Thoracic aorta (tissue), 2 donors: ENCODE measurements around the gene COLEC11. TPM values are rescaled to one million over a fixed set of nuclear protein-coding genes. Genes with fewer than 3 reads are reported as not detected.

Source experiments
- ATAC-seq: fragments of 150-250 bp; one replicate; pipeline ENCODE4 v1.8.0; 2017; ENCODE audit warnings: low read depth; ENCODE audit not compliant: insufficient number of reproducible peaks, low FRiP score
- DNase-seq: peaks from one replicate; pipeline ENCODE4 v3.0.0-alpha.2; 2020; ENCODE audit warnings: low spot score
- H3K27ac ChIP-seq, 2 donors: fragments of 200-600 bp; sonication (generic); 1 replicate in 1 of 2; 2 replicates in 1 of 2; pipeline ENCODE4 v1.5.1; 2016; ENCODE audit warnings: mild to moderate bottlenecking in 2 of 2, moderate library complexity in 2 of 2
- H3K27me3 ChIP-seq: fragments of 200-600 bp; sonication (generic); replicated peaks from 2 replicates; pipeline ENCODE4 v1.6.0; 2016; ENCODE audit warnings: mild to moderate bottlenecking; ENCODE audit not compliant: insufficient read depth
- H3K36me3 ChIP-seq: fragments of 200-600 bp; sonication (generic); one replicate; pipeline ENCODE4 v1.5.1; 2016
- H3K4me1 ChIP-seq, 2 donors: fragments of 200-600 bp; sonication (generic); 1 replicate in 1 of 2; 2 replicates in 1 of 2; pipeline versions ENCODE4 v1.5.1 to v1.6.0; 2016; ENCODE audit warnings: low read depth in 2 of 2, mild to moderate bottlenecking in 1 of 2; ENCODE audit not compliant: control insufficient read depth in 1 of 2
- H3K4me3 ChIP-seq: fragments of 200-600 bp; sonication (generic); 2 replicates; pipeline ENCODE4 v1.5.1; 2016; ENCODE audit warnings: mild to moderate bottlenecking
- H3K9me3 ChIP-seq: fragments of 200-600 bp; sonication (generic); 2 replicates; pipeline ENCODE4 v1.5.1; 2016
- total RNA-seq, 2 donors: library from RNA; depleted of rRNA; stranded (reverse); fragments of >200 nt; gene quantifications; one replicate each; pipeline versions ENCODE4 v1.1.0 to v1.2.3, GENCODE V29; 2016
- TF ChIP-seq, protein P1 (sequence below): fragments of 200-600 bp; sonication (generic); IDR thresholded peaks from one replicate; pipeline ENCODE4 v1.5.1; 2019; ENCODE audit warnings: antibody characterized with exemption

Gene COLEC11
- total RNA-seq, 2 donors from 2014 or later: 9.4 to 22.5 TPM

DNA sequence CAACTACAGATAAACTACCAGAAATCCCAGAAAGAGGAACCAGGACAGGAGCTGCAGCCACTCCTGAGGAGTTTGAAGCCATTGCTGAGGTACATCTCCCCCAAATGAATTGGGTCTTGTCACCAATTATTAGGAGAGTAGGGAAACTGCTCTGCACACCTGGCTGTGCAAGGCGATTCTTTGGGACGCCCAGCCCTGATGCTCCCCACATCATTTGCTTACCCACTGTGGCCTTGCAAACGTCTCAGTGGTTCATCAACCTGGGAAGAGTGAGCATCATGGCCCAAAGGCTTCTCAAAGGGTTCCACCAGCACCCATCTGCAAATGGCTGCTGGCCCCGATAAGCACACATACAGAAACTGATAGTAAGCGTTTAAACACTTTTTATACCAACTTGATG, 86.7 kb downstream of the COLEC11 start:
- H3K9me3 ChIP-seq: no peaks in the 10 kb centered on the region
- TF ChIP-seq, protein P1, sequence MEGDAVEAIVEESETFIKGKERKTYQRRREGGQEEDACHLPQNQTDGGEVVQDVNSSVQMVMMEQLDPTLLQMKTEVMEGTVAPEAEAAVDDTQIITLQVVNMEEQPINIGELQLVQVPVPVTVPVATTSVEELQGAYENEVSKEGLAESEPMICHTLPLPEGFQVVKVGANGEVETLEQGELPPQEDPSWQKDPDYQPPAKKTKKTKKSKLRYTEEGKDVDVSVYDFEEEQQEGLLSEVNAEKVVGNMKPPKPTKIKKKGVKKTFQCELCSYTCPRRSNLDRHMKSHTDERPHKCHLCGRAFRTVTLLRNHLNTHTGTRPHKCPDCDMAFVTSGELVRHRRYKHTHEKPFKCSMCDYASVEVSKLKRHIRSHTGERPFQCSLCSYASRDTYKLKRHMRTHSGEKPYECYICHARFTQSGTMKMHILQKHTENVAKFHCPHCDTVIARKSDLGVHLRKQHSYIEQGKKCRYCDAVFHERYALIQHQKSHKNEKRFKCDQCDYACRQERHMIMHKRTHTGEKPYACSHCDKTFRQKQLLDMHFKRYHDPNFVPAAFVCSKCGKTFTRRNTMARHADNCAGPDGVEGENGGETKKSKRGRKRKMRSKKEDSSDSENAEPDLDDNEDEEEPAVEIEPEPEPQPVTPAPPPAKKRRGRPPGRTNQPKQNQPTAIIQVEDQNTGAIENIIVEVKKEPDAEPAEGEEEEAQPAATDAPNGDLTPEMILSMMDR: no peak
- DNase-seq (no peak), ATAC-seq (no peak)
- no peak overlapping the region for H3K4me3 ChIP-seq
- H3K27ac ChIP-seq: no peak overlapping the region
- H3K4me1 ChIP-seq: no peaks in the 10 kb centered on the region
- H3K27me3 ChIP-seq: no peaks in the 10 kb centered on the region
- H3K36me3 ChIP-seq: no peaks in the 10 kb centered on the region

DNA sequence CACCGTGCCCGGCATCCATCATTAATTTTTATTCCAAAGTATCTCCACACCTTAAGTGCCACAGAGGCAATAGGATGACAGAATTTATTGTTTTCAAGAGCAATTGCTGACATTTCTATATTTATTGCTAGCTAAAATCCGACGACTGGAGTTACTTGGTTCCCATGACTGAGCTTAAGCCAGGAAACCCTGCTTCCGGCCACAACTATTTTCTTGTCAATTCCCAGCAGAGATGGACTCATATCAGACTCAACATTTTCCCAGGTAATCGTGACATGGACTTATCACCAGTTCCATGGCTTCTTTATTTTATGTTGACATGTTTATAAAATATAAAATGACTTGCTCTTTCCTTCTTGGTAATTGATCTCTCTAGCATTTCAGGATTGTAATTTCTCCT, 87.9 kb downstream of the COLEC11 start:
- no peaks in the 10 kb centered on the region for H3K9me3 ChIP-seq
- DNase-seq (no peak), ATAC-seq (no peak)
- TF ChIP-seq, protein P1: no peak
- no peak overlapping the region for H3K27ac ChIP-seq
- no peaks in the 10 kb centered on the region for H3K36me3 ChIP-seq
- H3K4me3 ChIP-seq: no peak overlapping the region
- H3K4me1 ChIP-seq: no peaks in the 10 kb centered on the region
- H3K27me3 ChIP-seq: no peaks in the 10 kb centered on the region

DNA sequence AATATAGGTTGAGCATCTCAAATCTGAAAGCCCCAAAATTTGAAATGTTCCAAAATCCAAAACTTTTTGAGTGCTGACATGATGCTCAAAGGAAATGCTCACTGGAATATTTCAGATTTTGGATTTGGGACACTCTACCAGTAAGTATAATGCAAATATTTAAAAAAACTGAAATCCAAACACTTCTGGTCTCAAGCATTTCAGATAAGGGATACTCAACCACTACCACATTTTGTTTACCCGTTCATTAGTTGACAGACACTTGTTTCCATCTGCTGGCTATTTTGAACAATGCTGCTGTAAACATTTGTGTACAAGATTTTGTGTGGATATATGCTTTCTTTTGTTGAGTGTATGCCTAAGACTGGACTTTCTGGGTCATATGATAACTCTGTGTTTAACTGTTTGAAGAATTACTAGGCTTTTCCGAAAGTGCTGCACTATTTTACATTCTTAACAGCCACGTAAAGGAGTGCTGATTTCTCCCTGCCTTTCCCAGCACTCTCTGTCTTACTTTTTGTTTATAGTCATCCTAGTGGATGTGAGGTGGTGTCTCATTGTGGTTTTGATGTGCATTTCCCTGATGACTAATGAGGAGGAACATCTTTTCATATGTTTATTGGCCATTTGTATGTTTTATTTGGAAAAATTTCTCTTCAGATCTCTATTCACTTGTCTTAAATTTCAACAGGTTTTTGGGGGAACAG, 89.0 kb downstream of the COLEC11 start:
- H3K36me3 ChIP-seq: no peaks in the 10 kb centered on the region
- no peak overlapping the region for H3K4me3 ChIP-seq
- H3K27ac ChIP-seq: no peak overlapping the region
- DNase-seq: no peak
- TF ChIP-seq, protein P1: no peak
- ATAC-seq: no peak
- no peaks in the 10 kb centered on the region for H3K4me1 ChIP-seq
- H3K9me3 ChIP-seq: no peaks in the 10 kb centered on the region
- H3K27me3 ChIP-seq: no peaks in the 10 kb centered on the region

DNA sequence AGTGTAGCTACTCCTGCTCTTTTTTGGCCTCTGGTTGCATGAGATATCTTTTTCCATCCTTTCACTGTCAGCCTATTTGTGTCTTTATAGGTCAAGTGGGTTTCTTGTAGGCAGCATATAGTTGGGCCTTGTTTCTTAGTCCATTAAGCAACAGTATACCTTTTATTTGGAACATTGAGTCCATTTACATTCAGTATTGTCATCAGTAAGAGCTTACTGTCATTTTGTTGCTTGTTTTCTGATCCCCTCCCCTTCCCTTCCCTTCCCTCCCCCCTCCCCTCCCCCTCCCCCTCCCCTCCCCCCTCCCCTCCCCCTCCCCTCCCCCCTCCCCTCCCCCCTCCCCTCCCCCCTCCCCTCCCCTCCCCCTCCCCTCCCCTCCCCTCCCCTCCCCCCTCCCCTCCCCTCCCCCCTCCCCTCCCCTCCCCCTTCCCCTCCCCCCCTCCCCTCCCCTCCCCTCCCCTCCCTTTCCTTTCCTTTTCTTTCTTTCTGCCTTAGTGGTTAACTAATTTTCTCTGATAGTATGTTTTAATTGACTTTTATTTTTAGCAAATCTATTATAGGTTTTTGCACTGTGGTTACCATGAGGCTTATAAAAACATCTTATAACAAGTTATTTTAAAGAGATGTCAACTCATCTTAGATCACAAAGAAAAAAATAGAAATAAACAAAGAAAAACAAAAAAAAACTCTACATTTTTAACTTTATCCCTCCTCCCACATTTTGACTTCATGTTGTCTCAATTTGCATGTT, 95.3 kb downstream of the COLEC11 start:
- no peak for DNase-seq

DNA sequence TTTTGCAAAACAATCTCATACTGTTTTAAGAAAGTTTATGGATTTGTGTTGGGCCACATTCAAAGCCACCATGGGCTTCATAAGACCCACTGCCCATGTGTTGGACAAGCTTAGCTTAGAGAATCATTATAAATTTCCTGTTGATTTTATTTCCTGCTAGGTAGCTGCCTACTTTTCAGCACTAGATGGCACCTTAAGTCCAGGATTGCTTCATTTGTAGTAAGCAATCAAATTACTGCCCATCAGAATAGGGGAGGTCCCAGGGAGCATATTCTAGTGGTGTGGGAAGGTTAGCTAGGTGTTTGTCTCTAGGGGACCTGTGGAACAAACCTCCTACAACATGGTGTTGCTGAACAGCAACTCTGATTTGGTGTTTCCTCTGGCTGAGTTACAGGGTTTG, 97.5 kb downstream of the COLEC11 start:
- ATAC-seq: no peak
- TF ChIP-seq, protein P1: no peak
- Histone ChIP-seq H3K27ac (no peak overlapping the region), H3K4me3 (no peak overlapping the region), H3K27me3 (no peaks in the 10 kb centered on the region), H3K36me3 (no peaks in the 10 kb centered on the region), H3K9me3 (no peaks in the 10 kb centered on the region), H3K4me1 (peaks cover 4 to 5% of the 10 kb centered on the region in 2 donors)
- DNase-seq: no peak

More for the DNA sequence above, 95.3 kb downstream of the COLEC11 start:
- Histone ChIP-seq H3K4me3 (no peak overlapping the region), H3K27me3 (no peaks in the 10 kb centered on the region), H3K4me1 (no peaks in the 10 kb centered on the region), H3K36me3 (no peaks in the 10 kb centered on the region), H3K27ac (no peak overlapping the region), H3K9me3 (no peaks in the 10 kb centered on the region)
- no peak for ATAC-seq
- TF ChIP-seq, protein P1: no peak
